ENCODE results near the gene NSMF. TPM values are rescaled to one million over a fixed set of nuclear protein-coding genes. Genes with fewer than 3 reads are reported as not detected.

NSMF gene
- total and polyA plus RNA-seq, 10 of the 15 experiments (the other 5 are each of a cell fraction or from before 2014, with no cell fraction given), result 0.13 to 44.3 (median 13.4) TPM

GRCh38 chr9:137460363-137461315 is 1.5 kb upstream of the NSMF start:
- no peak overlapping the region for H2AFZ ChIP-seq (ENCODE audit: control insufficient read depth, low read depth, low read length)
- no peaks in the 10 kb centered on the region for H3K36me3 ChIP-seq (ENCODE audit: control insufficient read depth in 2 of 2, insufficient read depth in 2 of 2, low read length in 1 of 2)
- ChIA-PET POLR2A (no interaction called here), CTCF (no interaction called here), SMC1A (ENCODE audit: uncharacterized antibody, unreplicated experiment) (no interaction called here), RAD21 (ENCODE audit: unreplicated experiment) (no interaction called here)
- no peak overlapping the region for H3K9ac ChIP-seq (ENCODE audit: control insufficient read depth, insufficient read depth, low read length)
- no peak overlapping the region for H3K4me2 ChIP-seq (ENCODE audit: control insufficient read depth, insufficient read depth)
- no TSS peak for BruUV-seq (replicated peaks)
- peaks cover 9% of the 10 kb centered on the region for H3K79me2 ChIP-seq (ENCODE audit: control insufficient read depth, insufficient read depth, low read length)
- H3K9me3 ChIP-seq (replicated peaks; ENCODE audit: control insufficient read depth, insufficient read depth, low read length), result no peaks in the 10 kb centered on the region
- ATAC-seq, result no peak
- H3K27me3 ChIP-seq (replicated peaks in 1 of 2; ENCODE audit: control insufficient read depth in 2 of 2, insufficient read depth in 2 of 2, low read length in 1 of 2), result no peaks in the 10 kb centered on the region
- no peak for FAIRE-seq
- in situ Hi-C loops (cut with MboI) (no loop called here), intact Hi-C loops (cut with micrococcal nuclease; ENCODE audit: unreplicated experiment) (loop anchor here (10.0 kb wide), 1 partner anchor 64 kb away; no protein-coding TSS in a partner anchor)
- no peak for DNase-seq (ENCODE audit: low read depth, low spot score)
- H3K27ac ChIP-seq (ENCODE audit: control insufficient read depth, insufficient read depth), result no peak overlapping the region
- peaks cover 26% of the 10 kb centered on the region for H3K4me1 ChIP-seq (ENCODE audit: control insufficient read depth, insufficient read depth, low read length)
- WGBS (ENCODE audit: insufficient coverage, insufficient replicate concordance, low lambda C conversion rate, missing lambda C conversion rate), result 87% methylated on average over 30 of the region's 31 CpGs
- H4K20me1 ChIP-seq (ENCODE audit: control insufficient read depth, insufficient read depth), result no peaks in the 10 kb centered on the region
- TF ChIP-seq TCF12 (IDR thresholded peaks at IDR 0.05; ENCODE audit: low read depth, low read length) (no peak), ATF7 (IDR thresholded peaks at IDR 0.05; ENCODE audit: low read depth) (no peak), JUNB (IDR thresholded peaks at IDR 0.05) (no peak), EP300 (IDR thresholded peaks at IDR 0.05; ENCODE audit: borderline replicate concordance in 1 of 2, control insufficient read depth in 1 of 2, low read depth in 2 of 2, low read length in 2 of 2) (no peak), LARP7 (IDR thresholded peaks at IDR 0.05) (no peak), USF2 (IDR thresholded peaks at IDR 0.05; ENCODE audit: borderline replicate concordance, low read depth, low read length) (no peak), RFX5 (IDR thresholded peaks at IDR 0.05; ENCODE audit: low read depth, low read length) (no peak), CHD2 (IDR thresholded peaks at IDR 0.05; ENCODE audit: borderline replicate concordance, low read depth, low read length) (no peak), ZNF687 (IDR thresholded peaks at IDR 0.05) (no peak), POLR2A (IDR thresholded peaks at IDR 0.05; ENCODE audit: low read depth, low read length) (no peak), ETV6 (conservative IDR thresholded peaks at IDR 0.05 in 1 of 2, IDR thresholded peaks at IDR 0.05 in 1 of 2; ENCODE audit: borderline replicate concordance in 1 of 2, low read depth in 1 of 2) (no peak)
- TF ChIP-seq, protein P1, sequence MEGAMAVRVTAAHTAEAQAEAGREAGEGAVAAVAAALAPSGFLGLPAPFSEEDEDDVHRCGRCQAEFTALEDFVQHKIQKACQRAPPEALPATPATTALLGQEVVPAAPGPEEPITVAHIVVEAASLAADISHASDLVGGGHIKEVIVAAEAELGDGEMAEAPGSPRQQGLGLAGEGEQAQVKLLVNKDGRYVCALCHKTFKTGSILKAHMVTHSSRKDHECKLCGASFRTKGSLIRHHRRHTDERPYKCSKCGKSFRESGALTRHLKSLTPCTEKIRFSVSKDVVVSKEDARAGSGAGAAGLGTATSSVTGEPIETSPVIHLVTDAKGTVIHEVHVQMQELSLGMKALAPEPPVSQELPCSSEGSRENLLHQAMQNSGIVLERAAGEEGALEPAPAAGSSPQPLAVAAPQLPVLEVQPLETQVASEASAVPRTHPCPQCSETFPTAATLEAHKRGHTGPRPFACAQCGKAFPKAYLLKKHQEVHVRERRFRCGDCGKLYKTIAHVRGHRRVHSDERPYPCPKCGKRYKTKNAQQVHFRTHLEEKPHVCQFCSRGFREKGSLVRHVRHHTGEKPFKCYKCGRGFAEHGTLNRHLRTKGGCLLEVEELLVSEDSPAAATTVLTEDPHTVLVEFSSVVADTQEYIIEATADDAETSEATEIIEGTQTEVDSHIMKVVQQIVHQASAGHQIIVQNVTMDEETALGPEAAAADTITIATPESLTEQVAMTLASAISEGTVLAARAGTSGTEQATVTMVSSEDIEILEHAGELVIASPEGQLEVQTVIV (IDR thresholded peaks at IDR 0.05; ENCODE audit: borderline replicate concordance, partially characterized antibody), result no peak
- no peak overlapping the region for H3K4me3 ChIP-seq
